Activated CD4-positive, alpha-beta T cell treated with anti-CD3 and anti-CD28 coated beads for 36 hours (primary cell): Measurements from ENCODE around the gene MAMDC2. TPM values are rescaled to one million over a fixed set of nuclear protein-coding genes. Genes with fewer than 3 reads are reported as not detected.
"Not testable (repeated sequence)": the region's sequence is repeated elsewhere in the genome, so short reads cannot be mapped to it uniquely, and the experiment has no call there.

Experiments
- ATAC-seq: fragments of 200-7000 bp; cut with Tn5 transposase; one replicate; pipeline ENCODE4 v1.10.0; 2021; ENCODE audit warnings: mild to moderate bottlenecking, moderate library complexity
- CTCF ChIA-PET: fragments of 350-600 bp; sonication (Branson Sonifier 250); formaldehyde crosslinking; loops from one replicate; lab custom pipeline; 2021; ENCODE audit warnings: antibody characterized with exemption; lab: Charles Lee
- POLR2A ChIA-PET: fragments of 350-600 bp; sonication (Branson Sonifier 250); formaldehyde crosslinking; loops from one replicate; lab custom pipeline; 2021; ENCODE audit warnings: antibody characterized with exemption, inconsistent platforms; lab: Charles Lee
- DNase-seq: peaks from one replicate; pipeline ENCODE4 v3.0.0-alpha.2; 2020
- H3K27ac Mint-ChIP-seq: one replicate; pipeline ENCODE4 v1.8.0; 2021; ENCODE audit warnings: mixed read lengths
- H3K27me3 Mint-ChIP-seq: one replicate; pipeline ENCODE4 v1.8.0; 2021; ENCODE audit warnings: mixed read lengths
- H3K36me3 Mint-ChIP-seq: one replicate; pipeline ENCODE4 v1.8.0; 2021; ENCODE audit warnings: low read depth, mixed read lengths
- H3K4me1 Mint-ChIP-seq: one replicate; pipeline ENCODE4 v1.8.0; 2021; ENCODE audit warnings: mixed read lengths
- H3K4me3 Mint-ChIP-seq: one replicate; pipeline ENCODE4 v1.8.0; 2021; ENCODE audit warnings: mild to moderate bottlenecking, moderate library complexity, mixed read lengths
- H3K9me3 Mint-ChIP-seq: one replicate; pipeline ENCODE4 v1.8.0; 2021; ENCODE audit warnings: low read depth, mixed read lengths
- intact Hi-C, 2 experiments: fragments of 100-400 bp; cut with DNase I in 1 of 2; cut with micrococcal nuclease in 1 of 2; formaldehyde crosslinking; loops; one replicate each; pipeline versions ENCODE4 v1.14.2 to v1.15.1; 2022 to 2024; cut with DNase I, micrococcal nuclease
- total RNA-seq, 2 experiments: library from RNA; stranded (reverse); gene quantifications; one replicate each; pipeline ENCODE4 v1.2.3, GENCODE V29; 2021

MAMDC2 gene
- total RNA-seq, 2 experiments from 2014 or later: not detected

GRCh38 chr9:70220216-70220615 lies 176.6 kb downstream of the MAMDC2 start:
- H3K4me1 Mint-ChIP-seq: no peaks in the 10 kb centered on the region
- H3K9me3 Mint-ChIP-seq: no peaks in the 10 kb centered on the region
- peaks cover under 1% of the 10 kb centered on the region for H3K36me3 Mint-ChIP-seq
- DNase-seq (no peak), ATAC-seq (no peak)
- H3K27ac Mint-ChIP-seq: no peak overlapping the region
- intact Hi-C loops: no loop called here
- H3K27me3 Mint-ChIP-seq: no peaks in the 10 kb centered on the region
- POLR2A ChIA-PET: no interaction called here
- CTCF ChIA-PET: no interaction called here
- H3K4me3 Mint-ChIP-seq: no peak overlapping the region

- ChIA-PET POLR2A (no interaction called here), CTCF (no interaction called here)
- no peak for DNase-seq
- ATAC-seq: no peak
- no peaks in the 10 kb centered on the region for H3K9me3 Mint-ChIP-seq
- no peak overlapping the region for H3K4me3 Mint-ChIP-seq
- H3K27ac Mint-ChIP-seq: no peak overlapping the region
- intact Hi-C loops: no loop called here
- no peaks in the 10 kb centered on the region for H3K27me3 Mint-ChIP-seq
- no peaks in the 10 kb centered on the region for H3K4me1 Mint-ChIP-seq
- H3K36me3 Mint-ChIP-seq: no peaks in the 10 kb centered on the region
Measured at GRCh38 chr9:70222354-70222753, 178.7 kb downstream of the MAMDC2 start.

GRCh38 chr9:70228118-70228517 lies 184.5 kb downstream of the MAMDC2 start:
- H3K27ac Mint-ChIP-seq: no peak overlapping the region
- POLR2A ChIA-PET: no interaction called here
- no peak for ATAC-seq
- H3K4me1 Mint-ChIP-seq: no peaks in the 10 kb centered on the region
- DNase-seq: no peak
- CTCF ChIA-PET: interaction anchor here (1.0 to 2.0 kb wide), 3 partner anchors 114 to 277 kb away, joined by 3 to 5 read pairs (median 3); no protein-coding TSS in a partner anchor
- H3K4me3 Mint-ChIP-seq: no peak overlapping the region
- H3K36me3 Mint-ChIP-seq: no peaks in the 10 kb centered on the region
- H3K27me3 Mint-ChIP-seq: no peaks in the 10 kb centered on the region
- intact Hi-C loops: loop anchor here in 1 of 2 experiments (5.0 kb wide), 1 partner anchor 256 kb away; no protein-coding TSS in a partner anchor
- H3K9me3 Mint-ChIP-seq: no peaks in the 10 kb centered on the region

GRCh38 chr9:70228611-70229010 lies 185.0 kb downstream of the MAMDC2 start:
- Mint-ChIP-seq H3K4me1 (no peaks in the 10 kb centered on the region), H3K36me3 (no peaks in the 10 kb centered on the region), H3K27ac (no peak overlapping the region), H3K27me3 (no peaks in the 10 kb centered on the region), H3K4me3 (no peak overlapping the region), H3K9me3 (no peaks in the 10 kb centered on the region)
- CTCF ChIA-PET: interaction anchor here (1.0 to 2.0 kb wide), 3 partner anchors 115 to 276 kb away, joined by 3 to 5 read pairs (median 3); no protein-coding TSS in a partner anchor
- POLR2A ChIA-PET: no interaction called here
- ATAC-seq: no peak
- no peak for DNase-seq
- intact Hi-C loops: loop anchor here (1.0 to 5.0 kb wide), 2 partner anchors 256 kb away; no protein-coding TSS in a partner anchor

- no peaks in the 10 kb centered on the region for H3K4me1 Mint-ChIP-seq
- ChIA-PET POLR2A (no interaction called here), CTCF (interaction anchor here (1.0 to 1.1 kb wide), 2 partner anchors 258 to 276 kb away, joined by 3 to 5 read pairs; no protein-coding TSS in a partner anchor)
- H3K4me3 Mint-ChIP-seq: no peak overlapping the region
- no peak for ATAC-seq
- H3K9me3 Mint-ChIP-seq: no peaks in the 10 kb centered on the region
- no peak overlapping the region for H3K27ac Mint-ChIP-seq
- no peaks in the 10 kb centered on the region for H3K27me3 Mint-ChIP-seq
- no peak for DNase-seq
- intact Hi-C loops: loop anchor here (1.0 to 5.0 kb wide), 2 partner anchors 257 kb away; no protein-coding TSS in a partner anchor
- no peaks in the 10 kb centered on the region for H3K36me3 Mint-ChIP-seq
Measured at GRCh38 chr9:70229026-70229425, 185.4 kb downstream of the MAMDC2 start.

GRCh38 chr9:70229579-70229978 lies 185.9 kb downstream of the MAMDC2 start:
- no peak for DNase-seq
- H3K4me1 Mint-ChIP-seq: no peaks in the 10 kb centered on the region
- ChIA-PET CTCF (interaction anchor here (0.6 to 1.1 kb wide), 3 partner anchors 183 to 275 kb away, joined by 3 to 5 read pairs (median 4); no protein-coding TSS in a partner anchor), POLR2A (no interaction called here)
- H3K27me3 Mint-ChIP-seq: no peaks in the 10 kb centered on the region
- no peaks in the 10 kb centered on the region for H3K9me3 Mint-ChIP-seq
- no peaks in the 10 kb centered on the region for H3K36me3 Mint-ChIP-seq
- no peak for ATAC-seq
- intact Hi-C loops: loop anchor here (1.0 to 5.0 kb wide), 2 partner anchors 257 kb away; no protein-coding TSS in a partner anchor
- H3K4me3 Mint-ChIP-seq: no peak overlapping the region
- no peak overlapping the region for H3K27ac Mint-ChIP-seq

GRCh38 chr9:70232476-70232875 lies 188.8 kb downstream of the MAMDC2 start:
- Mint-ChIP-seq H3K9me3 (no peaks in the 10 kb centered on the region), H3K36me3 (no peaks in the 10 kb centered on the region), H3K4me1 (no peaks in the 10 kb centered on the region), H3K4me3 (no peak overlapping the region), H3K27me3 (no peaks in the 10 kb centered on the region), H3K27ac (no peak overlapping the region)
- ChIA-PET CTCF (interaction anchor here (0.6 kb wide), 1 partner anchor 23 kb away, joined by 3 read pairs; no protein-coding TSS in a partner anchor), POLR2A (no interaction called here)
- intact Hi-C loops: no loop called here
- ATAC-seq (no peak), DNase-seq (no peak)

GRCh38 chr9:70234208-70234607 lies 190.6 kb downstream of the MAMDC2 start:
- H3K27ac Mint-ChIP-seq, ATAC-seq, H3K4me3 Mint-ChIP-seq, H3K4me1 Mint-ChIP-seq, CTCF ChIA-PET, intact Hi-C loops, DNase-seq, POLR2A ChIA-PET, H3K9me3 Mint-ChIP-seq, H3K27me3 Mint-ChIP-seq, H3K36me3 Mint-ChIP-seq: not testable (repeated sequence)

GRCh38 chr9:70245952-70246351 lies 202.3 kb downstream of the MAMDC2 start:
- H3K36me3 Mint-ChIP-seq, H3K9me3 Mint-ChIP-seq, H3K27me3 Mint-ChIP-seq, H3K4me1 Mint-ChIP-seq, ATAC-seq, H3K27ac Mint-ChIP-seq, POLR2A ChIA-PET, intact Hi-C loops, DNase-seq, CTCF ChIA-PET, H3K4me3 Mint-ChIP-seq: not testable (repeated sequence)

- ChIA-PET CTCF (no interaction called here), POLR2A (no interaction called here)
- Mint-ChIP-seq H3K9me3 (no peaks in the 10 kb centered on the region), H3K4me3 (no peak overlapping the region), H3K27ac (no peak overlapping the region), H3K36me3 (no peaks in the 10 kb centered on the region), H3K4me1 (no peaks in the 10 kb centered on the region), H3K27me3 (no peaks in the 10 kb centered on the region)
- DNase-seq (no peak), ATAC-seq (no peak)
- intact Hi-C loops: loop anchor here in 1 of 2 experiments (10.0 kb wide), 2 partner anchors 425 to 1465 kb away; partner anchors contain the start of gene CFAP95
Measured at GRCh38 chr9:70250221-70250620, 206.6 kb downstream of the MAMDC2 start.

- no peaks in the 10 kb centered on the region for H3K27me3 Mint-ChIP-seq
- intact Hi-C loops: loop anchor here in 1 of 2 experiments (5.0 to 10.0 kb wide), 7 partner anchors 52 to 1657 kb away; partner anchors contain the start of genes ABHD17B, APBA1, C9orf85 and CFAP95
Measured at GRCh38 chr9:70255486-70255885, 211.8 kb downstream of the MAMDC2 start.

GRCh38 chr9:70256123-70256551 lies 212.5 kb downstream of the MAMDC2 start:
- Mint-ChIP-seq H3K4me1 (peaks cover 35% of the 10 kb centered on the region), H3K27ac (no peak overlapping the region), H3K36me3 (peaks cover 16% of the 10 kb centered on the region), H3K9me3 (no peaks in the 10 kb centered on the region), H3K27me3 (no peaks in the 10 kb centered on the region), H3K4me3 (no peak overlapping the region)
- CTCF ChIA-PET: interaction anchor here (0.7 to 1.4 kb wide), 3 partner anchors 24 to 146 kb away, joined by 3 to 5 read pairs (median 3); no protein-coding TSS in a partner anchor
- no peak for DNase-seq
- intact Hi-C loops: loop anchor here in 1 of 2 experiments (5.0 to 10.0 kb wide), 7 partner anchors 51 to 1656 kb away; partner anchors contain the start of genes ABHD17B, APBA1, C9orf85 and CFAP95
- no peak for ATAC-seq
- POLR2A ChIA-PET: no interaction called here

More at GRCh38 chr9:70255486-70255885, 211.8 kb downstream of the MAMDC2 start:
- Mint-ChIP-seq H3K9me3 (no peaks in the 10 kb centered on the region), H3K4me3 (no peak overlapping the region), H3K36me3 (peaks cover 9% of the 10 kb centered on the region), H3K27ac (no peak overlapping the region), H3K4me1 (peaks cover 28% of the 10 kb centered on the region)
- DNase-seq (no peak), ATAC-seq (no peak)
- ChIA-PET CTCF (interaction anchor here (0.7 to 1.4 kb wide), 3 partner anchors 23 to 145 kb away, joined by 3 to 5 read pairs (median 3); no protein-coding TSS in a partner anchor), POLR2A (no interaction called here)
